Measurements from ENCODE around the gene SUV39H1.
"Not testable (repeated sequence)": the region's sequence is repeated elsewhere in the genome, so short reads cannot be mapped to it uniquely, and the experiment has no call there.

The SUV39H1 gene

GRCh38 chrX:48688531-48689150, 7.9 kb upstream of the SUV39H1 start:
- DNase-seq (ENCODE audit: low spot score) = no peak
- no peak for ATAC-seq (ENCODE audit: low read depth)
- no peak overlapping the region for H3K4me3 ChIP-seq (ENCODE audit: severe bottlenecking)
- H3K9me3 ChIP-seq (ENCODE audit: severe bottlenecking) = no peaks in the 10 kb centered on the region
- no peaks in the 10 kb centered on the region for H3K36me3 ChIP-seq (ENCODE audit: low read depth)
- H3K4me1 ChIP-seq (ENCODE audit: insufficient read depth, poor library complexity, severe bottlenecking) = no peaks in the 10 kb centered on the region
- TF ChIP-seq, protein P1, sequence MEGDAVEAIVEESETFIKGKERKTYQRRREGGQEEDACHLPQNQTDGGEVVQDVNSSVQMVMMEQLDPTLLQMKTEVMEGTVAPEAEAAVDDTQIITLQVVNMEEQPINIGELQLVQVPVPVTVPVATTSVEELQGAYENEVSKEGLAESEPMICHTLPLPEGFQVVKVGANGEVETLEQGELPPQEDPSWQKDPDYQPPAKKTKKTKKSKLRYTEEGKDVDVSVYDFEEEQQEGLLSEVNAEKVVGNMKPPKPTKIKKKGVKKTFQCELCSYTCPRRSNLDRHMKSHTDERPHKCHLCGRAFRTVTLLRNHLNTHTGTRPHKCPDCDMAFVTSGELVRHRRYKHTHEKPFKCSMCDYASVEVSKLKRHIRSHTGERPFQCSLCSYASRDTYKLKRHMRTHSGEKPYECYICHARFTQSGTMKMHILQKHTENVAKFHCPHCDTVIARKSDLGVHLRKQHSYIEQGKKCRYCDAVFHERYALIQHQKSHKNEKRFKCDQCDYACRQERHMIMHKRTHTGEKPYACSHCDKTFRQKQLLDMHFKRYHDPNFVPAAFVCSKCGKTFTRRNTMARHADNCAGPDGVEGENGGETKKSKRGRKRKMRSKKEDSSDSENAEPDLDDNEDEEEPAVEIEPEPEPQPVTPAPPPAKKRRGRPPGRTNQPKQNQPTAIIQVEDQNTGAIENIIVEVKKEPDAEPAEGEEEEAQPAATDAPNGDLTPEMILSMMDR (IDR thresholded peaks at IDR 0.05; ENCODE audit: poor library complexity, severe bottlenecking) = no peak
- H3K27ac ChIP-seq (ENCODE audit: poor library complexity, severe bottlenecking) = no peak overlapping the region
- no peaks in the 10 kb centered on the region for H3K27me3 ChIP-seq (ENCODE audit: insufficient read depth, poor library complexity, severe bottlenecking)

DNA sequence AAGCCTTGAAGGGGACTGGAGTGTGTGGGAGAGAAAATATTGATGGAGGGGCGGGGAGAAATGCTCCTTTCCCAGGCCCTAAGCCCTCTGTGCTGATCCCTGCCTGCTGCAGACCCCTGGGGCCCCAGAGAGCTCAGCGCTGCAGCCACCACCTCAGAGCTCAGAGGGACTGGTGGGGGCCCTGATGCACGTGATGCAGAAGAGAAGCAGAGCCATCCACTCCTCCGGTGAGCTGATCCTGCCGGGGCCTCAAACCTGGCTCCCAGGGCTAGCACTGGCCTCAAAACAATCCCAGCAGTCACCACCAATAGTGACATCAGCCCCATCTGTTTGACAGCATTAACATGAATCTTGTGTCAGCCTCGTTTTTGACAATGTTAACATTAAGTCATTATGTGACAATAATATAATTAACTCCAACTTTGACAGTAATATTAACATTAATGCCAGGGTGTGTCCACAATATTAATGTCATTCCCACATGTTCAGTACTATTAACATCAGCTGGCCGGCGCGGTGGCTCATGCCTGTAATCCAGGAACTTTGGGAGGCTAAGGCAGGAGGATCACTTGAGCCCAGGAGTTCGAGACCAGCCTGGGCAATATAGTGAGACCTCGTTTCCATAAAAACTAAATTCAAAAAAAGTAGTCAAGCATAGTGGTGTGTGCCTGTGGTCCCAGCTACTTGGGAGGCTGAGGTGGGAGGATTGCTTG, 7.2 kb upstream of the SUV39H1 start:
- no peaks in the 10 kb centered on the region for H3K4me1 ChIP-seq (ENCODE audit: insufficient read depth, poor library complexity, severe bottlenecking)
- H3K27me3 ChIP-seq (ENCODE audit: insufficient read depth, poor library complexity, severe bottlenecking) = no peaks in the 10 kb centered on the region
- no peak overlapping the region for H3K27ac ChIP-seq (ENCODE audit: poor library complexity, severe bottlenecking)
- ATAC-seq (ENCODE audit: low read depth) = no peak
- TF ChIP-seq, protein P1 (IDR thresholded peaks at IDR 0.05; ENCODE audit: poor library complexity, severe bottlenecking) = no peak
- H3K9me3 ChIP-seq (ENCODE audit: severe bottlenecking) = no peaks in the 10 kb centered on the region
- no peak overlapping the region for H3K4me3 ChIP-seq (ENCODE audit: severe bottlenecking)
- no peak for DNase-seq (ENCODE audit: low spot score)
- H3K36me3 ChIP-seq (ENCODE audit: low read depth) = no peaks in the 10 kb centered on the region

GRCh38 chrX:48691746-48692145, 4.8 kb upstream of the SUV39H1 start:
- H3K27me3 ChIP-seq (ENCODE audit: insufficient read depth, poor library complexity, severe bottlenecking); DNase-seq (ENCODE audit: low spot score); H3K9me3 ChIP-seq (ENCODE audit: severe bottlenecking); H3K36me3 ChIP-seq (ENCODE audit: low read depth); H3K4me3 ChIP-seq (ENCODE audit: severe bottlenecking); ATAC-seq (ENCODE audit: low read depth); H3K27ac ChIP-seq (ENCODE audit: poor library complexity, severe bottlenecking); H3K4me1 ChIP-seq (ENCODE audit: insufficient read depth, poor library complexity, severe bottlenecking): not testable (repeated sequence)

GRCh38 chrX:48694776-48695533, 1.6 kb upstream of the SUV39H1 start:
- no peaks in the 10 kb centered on the region for H3K4me1 ChIP-seq (ENCODE audit: insufficient read depth, poor library complexity, severe bottlenecking)
- DNase-seq (ENCODE audit: low spot score) (no peak), ATAC-seq (ENCODE audit: low read depth) (no peak)
- H3K27ac ChIP-seq (ENCODE audit: poor library complexity, severe bottlenecking) = no peak overlapping the region
- H3K9me3 ChIP-seq (ENCODE audit: severe bottlenecking) = no peaks in the 10 kb centered on the region
- no peaks in the 10 kb centered on the region for H3K27me3 ChIP-seq (ENCODE audit: insufficient read depth, poor library complexity, severe bottlenecking)
- no peak overlapping the region for H3K4me3 ChIP-seq (ENCODE audit: severe bottlenecking)
- TF ChIP-seq, protein P1 (IDR thresholded peaks at IDR 0.05; ENCODE audit: poor library complexity, severe bottlenecking) = no peak
- peaks cover 8% of the 10 kb centered on the region for H3K36me3 ChIP-seq (ENCODE audit: low read depth)

- Histone ChIP-seq H3K27me3 (ENCODE audit: insufficient read depth, poor library complexity, severe bottlenecking) (no peaks in the 10 kb centered on the region), H3K27ac (ENCODE audit: poor library complexity, severe bottlenecking) (peak overlapping the region; percentile 72), H3K9me3 (ENCODE audit: severe bottlenecking) (no peaks in the 10 kb centered on the region), H3K4me1 (ENCODE audit: insufficient read depth, poor library complexity, severe bottlenecking) (no peaks in the 10 kb centered on the region), H3K36me3 (ENCODE audit: low read depth) (peaks cover 8% of the 10 kb centered on the region), H3K4me3 (ENCODE audit: severe bottlenecking) (peak overlapping the region; percentile 62)
- ATAC-seq (ENCODE audit: low read depth) = no peak
- DNase-seq (ENCODE audit: low spot score) = no peak
- TF ChIP-seq, protein P1 (IDR thresholded peaks at IDR 0.05; ENCODE audit: poor library complexity, severe bottlenecking) = no peak
Observed at GRCh38 chrX:48695534-48695896, 1.0 kb upstream of the SUV39H1 start.

Data from RWPE2 (cell line).